Skeletal muscle satellite cell (primary cell): ENCODE measurements around the gene SLC16A9.

Experiments used
- H3K27me3 ChIP-seq: 2 replicates; pipeline ENCODE4 v1.7.0; 2013; ENCODE audit warnings: low read length; ENCODE audit not compliant: control insufficient read depth, insufficient read depth
- H3K36me3 ChIP-seq: 2 replicates; pipeline ENCODE4 v1.7.0; 2013; ENCODE audit warnings: mild to moderate bottlenecking, control low read depth, low read length; ENCODE audit not compliant: insufficient read depth
- H3K4me1 ChIP-seq: 2 replicates; pipeline ENCODE4 v1.7.0; 2013; ENCODE audit warnings: low read length; ENCODE audit not compliant: control insufficient read depth, insufficient read depth
- H3K4me2 ChIP-seq: 2 replicates; pipeline ENCODE4 v1.7.0; 2013; ENCODE audit warnings: mild to moderate bottlenecking, low read length
- H3K4me3 ChIP-seq: 2 replicates; pipeline ENCODE4 v1.7.0; 2013; ENCODE audit warnings: low read length
- H3K9ac ChIP-seq: 2 replicates; pipeline ENCODE4 v1.7.0; 2013; ENCODE audit warnings: mild to moderate bottlenecking, low read depth, low read length, moderate library complexity
- H3K9me3 ChIP-seq: replicated peaks from 2 replicates; pipeline ENCODE4 v1.7.0; 2013; ENCODE audit warnings: mild to moderate bottlenecking, control low read depth, low read length

SLC16A9 gene

GRCh38 chr10:59713196-59713821, 3.7 kb upstream of the SLC16A9 start:
- Histone ChIP-seq H3K4me1 (peaks cover 9% of the 10 kb centered on the region), H3K36me3 (no peaks in the 10 kb centered on the region), H3K4me3 (no peak overlapping the region), H3K27me3 (peaks cover 58% of the 10 kb centered on the region), H3K9ac (no peak overlapping the region), H3K9me3 (no peaks in the 10 kb centered on the region), H3K4me2 (no peak overlapping the region)

- Histone ChIP-seq H3K9ac (no peak overlapping the region), H3K9me3 (no peaks in the 10 kb centered on the region), H3K4me2 (no peak overlapping the region), H3K36me3 (no peaks in the 10 kb centered on the region), H3K27me3 (peaks cover 62% of the 10 kb centered on the region), H3K4me3 (no peak overlapping the region), H3K4me1 (peaks cover 9% of the 10 kb centered on the region)
Measured at GRCh38 chr10:59711871-59712494, 2.3 kb upstream of the SLC16A9 start.

- Histone ChIP-seq H3K36me3 (no peaks in the 10 kb centered on the region), H3K9ac (peak overlapping the region; percentile 62), H3K4me2 (peak overlapping the region; percentile 91), H3K27me3 (peaks cover 55% of the 10 kb centered on the region), H3K4me3 (peak overlapping the region; percentile 74), H3K9me3 (no peaks in the 10 kb centered on the region), H3K4me1 (peaks cover 9% of the 10 kb centered on the region)
Measured at GRCh38 chr10:59708816-59709394, 745 bp downstream of the SLC16A9 start.

GRCh38 chr10:59706851-59707797, 2.5 kb downstream of the SLC16A9 start:
- Histone ChIP-seq H3K4me3 (no peak overlapping the region), H3K4me2 (no peak overlapping the region), H3K36me3 (no peaks in the 10 kb centered on the region), H3K4me1 (peaks cover 9% of the 10 kb centered on the region), H3K9ac (no peak overlapping the region), H3K27me3 (peaks cover 39% of the 10 kb centered on the region), H3K9me3 (no peaks in the 10 kb centered on the region)

- Histone ChIP-seq H3K36me3 (no peaks in the 10 kb centered on the region), H3K27me3 (peaks cover 28% of the 10 kb centered on the region), H3K4me3 (no peak overlapping the region), H3K9me3 (no peaks in the 10 kb centered on the region), H3K4me2 (no peak overlapping the region), H3K4me1 (peaks cover 9% of the 10 kb centered on the region), H3K9ac (no peak overlapping the region)
Measured at GRCh38 chr10:59705931-59706330, 3.7 kb downstream of the SLC16A9 start.

GRCh38 chr10:59704630-59705029, 5.0 kb downstream of the SLC16A9 start:
- H3K36me3 ChIP-seq, result no peaks in the 10 kb centered on the region
- peaks cover 18% of the 10 kb centered on the region for H3K27me3 ChIP-seq
- H3K4me3 ChIP-seq, result no peak overlapping the region
- H3K4me1 ChIP-seq, result peaks cover 9% of the 10 kb centered on the region
- H3K4me2 ChIP-seq, result no peak overlapping the region
- no peaks in the 10 kb centered on the region for H3K9me3 ChIP-seq
- H3K9ac ChIP-seq, result no peak overlapping the region

- Histone ChIP-seq H3K36me3 (no peaks in the 10 kb centered on the region), H3K4me2 (no peak overlapping the region), H3K4me1 (no peaks in the 10 kb centered on the region), H3K9me3 (no peaks in the 10 kb centered on the region), H3K9ac (no peak overlapping the region), H3K4me3 (no peak overlapping the region), H3K27me3 (peaks cover under 1% of the 10 kb centered on the region)
Measured at GRCh38 chr10:59702347-59702746, 7.3 kb downstream of the SLC16A9 start.

GRCh38 chr10:59700709-59701108, 8.9 kb downstream of the SLC16A9 start:
- no peaks in the 10 kb centered on the region for H3K27me3 ChIP-seq
- H3K9ac ChIP-seq, result no peak overlapping the region
- no peaks in the 10 kb centered on the region for H3K36me3 ChIP-seq
- H3K9me3 ChIP-seq, result no peaks in the 10 kb centered on the region
- no peaks in the 10 kb centered on the region for H3K4me1 ChIP-seq
- H3K4me2 ChIP-seq, result no peak overlapping the region
- H3K4me3 ChIP-seq, result no peak overlapping the region

- Histone ChIP-seq H3K4me3 (no peak overlapping the region), H3K27me3 (no peaks in the 10 kb centered on the region), H3K36me3 (no peaks in the 10 kb centered on the region), H3K9me3 (no peaks in the 10 kb centered on the region), H3K4me1 (no peaks in the 10 kb centered on the region), H3K4me2 (no peak overlapping the region), H3K9ac (no peak overlapping the region)
Measured at GRCh38 chr10:59698326-59698725, 11.3 kb downstream of the SLC16A9 start.

- H3K4me2 ChIP-seq, result no peak overlapping the region
- no peaks in the 10 kb centered on the region for H3K4me1 ChIP-seq
- H3K36me3 ChIP-seq, result no peaks in the 10 kb centered on the region
- no peaks in the 10 kb centered on the region for H3K9me3 ChIP-seq
- H3K4me3 ChIP-seq, result no peak overlapping the region
- H3K9ac ChIP-seq, result no peak overlapping the region
- H3K27me3 ChIP-seq, result no peaks in the 10 kb centered on the region
Measured at GRCh38 chr10:59695637-59696036, 14.0 kb downstream of the SLC16A9 start.

- H3K4me3 ChIP-seq, result no peak overlapping the region
- no peaks in the 10 kb centered on the region for H3K27me3 ChIP-seq
- no peaks in the 10 kb centered on the region for H3K36me3 ChIP-seq
- no peak overlapping the region for H3K9ac ChIP-seq
- no peaks in the 10 kb centered on the region for H3K4me1 ChIP-seq
- H3K4me2 ChIP-seq, result no peak overlapping the region
- no peaks in the 10 kb centered on the region for H3K9me3 ChIP-seq
Measured at GRCh38 chr10:59694936-59695335, 14.7 kb downstream of the SLC16A9 start.
